Daoy (cell line): ENCODE measurements around the gene IGFBPL1. TPM values are rescaled to one million over a fixed set of nuclear protein-coding genes. Genes with fewer than 3 reads are reported as not detected.

Source experiments
- DNase-seq: peaks from one replicate; pipeline ENCODE4 v3.0.0-alpha.2; 2015; ENCODE audit warnings: low read depth
- total RNA-seq: library from RNA; depleted of rRNA; stranded (reverse); fragments of >200 nt; shearing (Covaris generic); gene quantifications from 2 replicates; pipeline ENCODE4 v1.2.3, GENCODE V29; 2014

Gene IGFBPL1
- total RNA-seq, 1 experiment from 2014 or later = 28.8 TPM

GRCh38 chr9:38432922-38433510 is 8.8 kb upstream of the IGFBPL1 start:
- peak; percentile 38 for DNase-seq

- DNase-seq = no peak
Measured at GRCh38 chr9:38431116-38431515, 6.9 kb upstream of the IGFBPL1 start.

GRCh38 chr9:38428062-38428461 is 3.8 kb upstream of the IGFBPL1 start:
- no peak for DNase-seq

GRCh38 chr9:38424918-38425317 is 664 bp upstream of the IGFBPL1 start:
- no peak for DNase-seq

- DNase-seq = no peak
Measured at GRCh38 chr9:38423273-38423972, 831 bp downstream of the IGFBPL1 start.

GRCh38 chr9:38422555-38423260 is 1.5 kb downstream of the IGFBPL1 start:
- DNase-seq = no peak

GRCh38 chr9:38421498-38422211 is 2.6 kb downstream of the IGFBPL1 start:
- DNase-seq = peak; percentile 66

- DNase-seq = no peak
Measured at GRCh38 chr9:38419181-38419580, 5.1 kb downstream of the IGFBPL1 start.

GRCh38 chr9:38418366-38418765 is 5.9 kb downstream of the IGFBPL1 start:
- no peak for DNase-seq

- peak; percentile 63 for DNase-seq
Measured at GRCh38 chr9:38417003-38417945, 7.0 kb downstream of the IGFBPL1 start.

- no peak for DNase-seq
Measured at GRCh38 chr9:38416461-38416860, 7.8 kb downstream of the IGFBPL1 start.

GRCh38 chr9:38415856-38416255 is 8.4 kb downstream of the IGFBPL1 start:
- DNase-seq = no peak

- DNase-seq = no peak
Measured at GRCh38 chr9:38414040-38414723, 10.1 kb downstream of the IGFBPL1 start.

GRCh38 chr9:38413283-38413682 is 11.0 kb downstream of the IGFBPL1 start:
- no peak for DNase-seq

- no peak for DNase-seq
Measured at GRCh38 chr9:38412751-38413150, 11.5 kb downstream of the IGFBPL1 start.

- DNase-seq = no peak
Measured at GRCh38 chr9:38408719-38409118, 15.5 kb downstream of the IGFBPL1 start.

GRCh38 chr9:38406476-38407186 is 17.6 kb downstream of the IGFBPL1 start:
- DNase-seq = no peak

- peak; percentile 38 for DNase-seq
Measured at GRCh38 chr9:38405785-38406184, 18.5 kb downstream of the IGFBPL1 start.

GRCh38 chr9:38404314-38404713 is 19.9 kb downstream of the IGFBPL1 start:
- DNase-seq = no peak

GRCh38 chr9:38401994-38402393 is 22.3 kb downstream of the IGFBPL1 start:
- no peak for DNase-seq
